ENCODE results near the gene ADSL. TPM values are rescaled to one million over a fixed set of nuclear protein-coding genes. Genes with fewer than 3 reads are reported as not detected.

ADSL gene
- total RNA-seq, 1 donor = 107 TPM

DNA sequence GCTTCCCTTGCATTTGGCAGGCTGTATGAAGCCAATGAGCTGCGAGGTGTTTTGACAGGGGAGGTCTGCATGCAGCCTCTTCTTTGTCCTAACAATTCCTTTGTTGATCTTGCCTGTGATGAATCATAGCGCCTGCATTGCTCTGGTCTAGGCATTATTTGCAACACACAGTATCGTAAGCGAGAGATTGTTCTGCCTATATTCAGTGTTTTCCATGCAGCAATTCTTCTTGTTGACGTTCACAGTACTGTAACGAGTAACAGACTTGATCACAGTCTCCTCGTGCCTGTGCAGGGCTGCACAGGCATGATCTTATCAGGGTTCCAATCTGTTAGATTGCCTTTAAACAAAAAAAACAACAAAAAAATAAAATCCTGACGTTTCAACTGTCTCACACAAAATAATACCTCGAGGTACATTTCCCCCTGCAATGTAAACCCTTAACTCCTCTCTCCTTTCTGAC is 13.9 kb upstream of the ADSL start:
- peak; percentile 22 for DNase-seq (ENCODE audit: low read depth)
- H3K4me3 ChIP-seq (ENCODE audit: low read depth, low read length) = no peak overlapping the region
- TF ChIP-seq, protein P1, sequence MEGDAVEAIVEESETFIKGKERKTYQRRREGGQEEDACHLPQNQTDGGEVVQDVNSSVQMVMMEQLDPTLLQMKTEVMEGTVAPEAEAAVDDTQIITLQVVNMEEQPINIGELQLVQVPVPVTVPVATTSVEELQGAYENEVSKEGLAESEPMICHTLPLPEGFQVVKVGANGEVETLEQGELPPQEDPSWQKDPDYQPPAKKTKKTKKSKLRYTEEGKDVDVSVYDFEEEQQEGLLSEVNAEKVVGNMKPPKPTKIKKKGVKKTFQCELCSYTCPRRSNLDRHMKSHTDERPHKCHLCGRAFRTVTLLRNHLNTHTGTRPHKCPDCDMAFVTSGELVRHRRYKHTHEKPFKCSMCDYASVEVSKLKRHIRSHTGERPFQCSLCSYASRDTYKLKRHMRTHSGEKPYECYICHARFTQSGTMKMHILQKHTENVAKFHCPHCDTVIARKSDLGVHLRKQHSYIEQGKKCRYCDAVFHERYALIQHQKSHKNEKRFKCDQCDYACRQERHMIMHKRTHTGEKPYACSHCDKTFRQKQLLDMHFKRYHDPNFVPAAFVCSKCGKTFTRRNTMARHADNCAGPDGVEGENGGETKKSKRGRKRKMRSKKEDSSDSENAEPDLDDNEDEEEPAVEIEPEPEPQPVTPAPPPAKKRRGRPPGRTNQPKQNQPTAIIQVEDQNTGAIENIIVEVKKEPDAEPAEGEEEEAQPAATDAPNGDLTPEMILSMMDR (IDR thresholded peaks at IDR 0.05; ENCODE audit: insufficient read depth, low read length) = no peak

DNA sequence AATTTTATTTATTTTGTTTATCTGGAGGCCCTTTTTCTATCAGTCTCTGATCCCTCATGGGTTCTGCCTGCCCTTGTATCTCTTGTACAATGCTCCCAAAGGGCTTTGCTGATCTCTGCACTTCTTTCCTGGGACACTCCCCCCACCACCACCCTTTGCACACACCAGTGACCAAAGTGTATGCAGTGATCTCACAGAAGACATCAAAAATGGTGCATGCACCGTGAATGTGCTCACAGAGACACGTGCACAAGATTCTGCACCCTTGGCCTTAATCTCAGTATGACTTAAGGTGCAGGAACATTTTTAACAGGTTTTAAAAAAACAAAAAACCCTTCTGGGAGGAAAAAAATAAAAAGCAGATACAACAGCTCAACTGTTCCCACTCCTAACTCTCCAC is 12.2 kb upstream of the ADSL start:
- H3K4me3 ChIP-seq (ENCODE audit: low read depth, low read length) = no peak overlapping the region
- TF ChIP-seq, protein P1 (IDR thresholded peaks at IDR 0.05; ENCODE audit: insufficient read depth, low read length) = no peak
- DNase-seq (ENCODE audit: low read depth) = no peak

- TF ChIP-seq, protein P1 (IDR thresholded peaks at IDR 0.05; ENCODE audit: insufficient read depth, low read length) = no peak
- DNase-seq (ENCODE audit: low read depth) = no peak
Measured at GRCh38 chr22:40334899-40335298, 11.4 kb upstream of the ADSL start.

GRCh38 chr22:40335358-40335757 is 10.9 kb upstream of the ADSL start:
- DNase-seq (ENCODE audit: low read depth) = no peak
- H3K4me3 ChIP-seq (ENCODE audit: low read depth, low read length) = no peak overlapping the region
- TF ChIP-seq, protein P1 (IDR thresholded peaks at IDR 0.05; ENCODE audit: insufficient read depth, low read length) = no peak

More at GRCh38 chr22:40334899-40335298, 11.4 kb upstream of the ADSL start:
- H3K4me3 ChIP-seq (ENCODE audit: low read depth, low read length) = no peak overlapping the region

DNA sequence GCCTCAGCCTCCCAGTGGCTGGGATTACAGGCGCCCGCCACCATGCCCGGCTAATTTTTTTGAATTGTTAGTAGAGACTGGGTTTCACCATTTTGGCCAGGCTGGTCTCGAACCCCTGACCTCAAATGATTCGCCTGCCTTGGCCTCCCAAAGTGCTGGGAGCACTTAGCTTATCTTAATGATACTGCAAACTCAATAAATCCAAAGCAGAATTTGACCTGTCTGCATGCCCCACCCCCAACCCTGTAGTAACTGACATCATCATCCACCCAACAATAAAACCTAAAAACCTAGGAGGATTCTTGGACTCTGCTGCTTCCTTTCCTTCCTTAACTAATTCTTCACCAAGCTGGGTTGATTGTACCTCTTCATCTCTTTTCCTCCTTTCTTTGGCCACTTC is 6.3 kb upstream of the ADSL start:
- no peak overlapping the region for H3K4me3 ChIP-seq (ENCODE audit: low read depth, low read length)
- TF ChIP-seq, protein P1 (IDR thresholded peaks at IDR 0.05; ENCODE audit: insufficient read depth, low read length) = no peak
- DNase-seq (ENCODE audit: low read depth) = no peak

- no peak overlapping the region for H3K4me3 ChIP-seq (ENCODE audit: low read depth, low read length)
- TF ChIP-seq, protein P1 (IDR thresholded peaks at IDR 0.05; ENCODE audit: insufficient read depth, low read length) = no peak
- no peak for DNase-seq (ENCODE audit: low read depth)
Measured at GRCh38 chr22:40341604-40342003, 4.7 kb upstream of the ADSL start.

DNA sequence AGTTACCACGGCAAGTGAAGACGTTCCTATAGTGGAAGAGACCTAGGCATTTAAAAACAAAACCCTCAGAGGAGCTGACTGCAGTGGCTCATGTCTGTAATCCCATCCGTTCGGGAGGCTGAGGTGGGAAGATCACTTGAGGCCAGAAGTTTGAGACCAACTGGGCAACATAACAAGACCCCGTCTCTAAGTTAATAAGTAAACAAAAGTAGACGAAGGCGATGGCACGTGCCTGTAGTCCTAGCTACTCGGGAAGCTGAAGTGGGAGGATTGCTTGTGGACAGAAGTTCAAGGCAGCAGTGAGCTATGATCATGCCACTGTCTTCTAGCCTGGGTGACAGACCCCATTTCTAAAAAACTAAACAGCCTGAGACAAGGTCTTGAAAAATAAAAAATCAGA is 3.8 kb upstream of the ADSL start:
- DNase-seq (ENCODE audit: low read depth) = no peak
- H3K4me3 ChIP-seq (ENCODE audit: low read depth, low read length) = no peak overlapping the region
- TF ChIP-seq, protein P1 (IDR thresholded peaks at IDR 0.05; ENCODE audit: insufficient read depth, low read length) = no peak
